Suppressor macrophage treated with lipopolysaccharide for 1 hour (primary cell): ENCODE data around the gene TOR1B.
"Not testable (repeated sequence)": the region's sequence is repeated elsewhere in the genome, so short reads cannot be mapped to it uniquely, and the experiment has no call there.

Source experiments
- DNase-seq, 3 donors: peaks; one replicate each; pipeline ENCODE4 v3.0.0-alpha.2; 2020 to 2022

Gene TOR1B, protein sequence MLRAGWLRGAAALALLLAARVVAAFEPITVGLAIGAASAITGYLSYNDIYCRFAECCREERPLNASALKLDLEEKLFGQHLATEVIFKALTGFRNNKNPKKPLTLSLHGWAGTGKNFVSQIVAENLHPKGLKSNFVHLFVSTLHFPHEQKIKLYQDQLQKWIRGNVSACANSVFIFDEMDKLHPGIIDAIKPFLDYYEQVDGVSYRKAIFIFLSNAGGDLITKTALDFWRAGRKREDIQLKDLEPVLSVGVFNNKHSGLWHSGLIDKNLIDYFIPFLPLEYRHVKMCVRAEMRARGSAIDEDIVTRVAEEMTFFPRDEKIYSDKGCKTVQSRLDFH

DNA sequence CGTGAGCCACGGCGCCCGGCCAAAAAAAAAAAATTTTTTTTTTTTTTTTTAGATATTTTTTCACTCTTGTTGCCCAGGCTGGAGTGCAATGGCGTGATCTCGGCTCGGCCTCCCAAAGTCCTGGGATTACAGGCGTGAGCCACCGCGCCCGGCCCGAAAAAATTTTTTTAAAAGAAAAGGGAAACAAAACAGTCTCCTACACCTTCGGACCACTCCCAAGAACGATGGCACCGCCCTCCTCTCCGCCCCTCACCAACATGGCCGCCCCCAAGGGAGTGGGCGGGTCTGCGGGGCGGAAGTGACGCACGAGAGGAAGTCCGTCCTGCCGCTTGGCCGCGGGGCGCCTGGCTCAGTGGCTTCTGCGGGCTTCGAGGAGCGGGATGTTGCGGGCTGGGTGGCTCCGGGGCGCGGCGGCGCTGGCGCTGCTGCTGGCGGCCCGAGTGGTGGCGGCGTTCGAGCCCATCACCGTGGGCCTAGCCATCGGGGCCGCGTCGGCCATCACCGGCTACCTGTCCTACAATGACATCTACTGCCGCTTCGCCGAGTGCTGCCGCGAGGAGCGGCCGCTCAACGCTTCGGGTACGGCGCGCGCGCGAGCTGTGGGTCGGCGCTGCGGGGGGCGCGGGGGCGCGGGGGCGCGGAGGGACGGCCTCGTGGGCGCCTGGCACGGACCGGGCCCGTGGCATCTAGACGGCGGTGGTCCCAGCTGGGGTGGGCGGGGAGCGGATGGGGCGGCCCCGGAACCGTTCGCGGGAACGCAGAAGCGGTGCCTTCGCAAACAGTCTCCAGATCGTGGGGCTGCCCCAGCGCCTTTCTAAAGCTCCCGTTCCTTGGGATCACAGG, at the start of gene TOR1B:
TOR1B (plus strand) TSS at position 352 of the 843 bp plus-strand sequence; CDS start at position 381, 29 bp downstream.
- DNase-seq: peak; percentile 97 to 98 (median 98)

DNA sequence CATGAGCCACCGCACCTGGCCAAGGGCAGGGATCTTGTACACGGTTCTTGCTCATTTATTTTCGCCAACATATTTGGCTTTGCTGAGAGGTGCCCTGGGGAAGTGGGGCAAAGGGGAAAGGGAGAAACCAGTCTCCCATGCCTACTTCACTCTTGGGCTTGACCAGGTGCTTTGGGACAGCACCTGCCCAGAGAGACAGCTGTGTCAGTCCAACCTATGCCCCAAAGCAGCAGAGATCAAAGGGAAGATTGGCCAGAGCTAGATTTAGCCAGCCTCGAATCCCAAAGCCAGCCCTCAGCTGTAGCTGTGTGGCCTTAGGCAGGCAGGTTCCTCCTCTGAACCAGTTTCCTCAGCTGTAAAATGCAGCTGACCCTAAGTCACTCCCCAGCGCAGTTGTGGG, 47.8 kb upstream of the TOR1B start:
- DNase-seq: no peak

DNA sequence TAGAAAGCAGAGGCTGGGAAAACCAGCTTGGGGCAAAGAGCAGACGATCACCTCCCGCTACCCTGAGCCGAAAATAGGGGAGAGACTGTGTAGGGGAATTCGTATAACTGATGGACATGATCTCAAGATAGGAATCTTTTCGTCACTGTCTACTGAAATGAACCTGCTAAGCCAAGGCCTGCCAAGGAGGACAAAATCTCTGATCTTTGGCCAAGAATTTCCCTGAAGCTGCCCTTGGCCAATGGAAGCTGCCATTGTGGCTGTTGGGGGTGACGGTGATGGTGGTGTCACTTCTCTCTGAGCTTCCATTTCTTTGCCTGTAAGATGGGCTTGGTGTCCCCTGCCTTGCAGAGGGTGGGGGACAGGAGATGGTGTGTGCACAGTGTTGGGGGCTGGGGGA, 46.8 kb upstream of the TOR1B start:
- no peak for DNase-seq

DNA sequence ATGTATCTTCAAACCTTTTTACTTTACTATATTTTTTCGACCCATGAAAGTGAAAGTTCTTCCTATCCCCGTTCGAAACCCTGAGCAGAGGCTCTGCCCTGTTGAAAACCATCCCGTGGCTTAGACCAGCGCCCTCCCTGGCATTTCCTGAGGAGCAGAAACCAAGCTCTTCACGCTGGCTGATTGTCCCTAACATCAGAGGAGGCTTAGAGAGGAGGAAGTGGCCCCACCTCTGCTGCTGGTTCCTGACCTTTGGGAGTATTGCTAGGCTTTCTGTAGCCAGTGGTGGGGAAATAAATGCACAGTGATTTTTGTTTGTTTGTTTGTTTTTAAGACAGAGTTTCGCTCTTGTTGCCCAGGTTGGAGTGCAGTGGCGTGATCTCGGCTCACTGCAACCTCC, 45.9 kb upstream of the TOR1B start:
- peak; percentile 73 to 80 (median 78) for DNase-seq

DNA sequence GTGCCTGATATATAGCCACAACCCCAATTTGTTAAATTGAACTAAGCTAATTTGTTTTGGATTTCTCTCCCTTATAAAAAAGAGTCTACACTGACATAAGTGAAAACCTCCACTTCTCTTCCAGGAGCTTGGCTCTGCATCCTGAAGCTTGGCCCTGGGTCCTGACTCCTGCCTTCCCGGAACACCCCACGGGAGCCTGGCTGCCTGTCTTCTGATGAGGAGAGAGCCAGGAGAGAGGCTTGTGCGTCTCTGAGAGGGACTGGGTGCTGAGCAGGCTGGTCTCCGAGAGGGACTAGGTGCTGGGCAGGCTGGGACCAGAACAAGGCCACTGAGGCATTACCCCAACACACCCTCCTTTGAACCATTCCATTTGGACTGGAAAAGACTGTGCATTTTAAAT, 43.7 kb upstream of the TOR1B start:
- DNase-seq: no peak

DNA sequence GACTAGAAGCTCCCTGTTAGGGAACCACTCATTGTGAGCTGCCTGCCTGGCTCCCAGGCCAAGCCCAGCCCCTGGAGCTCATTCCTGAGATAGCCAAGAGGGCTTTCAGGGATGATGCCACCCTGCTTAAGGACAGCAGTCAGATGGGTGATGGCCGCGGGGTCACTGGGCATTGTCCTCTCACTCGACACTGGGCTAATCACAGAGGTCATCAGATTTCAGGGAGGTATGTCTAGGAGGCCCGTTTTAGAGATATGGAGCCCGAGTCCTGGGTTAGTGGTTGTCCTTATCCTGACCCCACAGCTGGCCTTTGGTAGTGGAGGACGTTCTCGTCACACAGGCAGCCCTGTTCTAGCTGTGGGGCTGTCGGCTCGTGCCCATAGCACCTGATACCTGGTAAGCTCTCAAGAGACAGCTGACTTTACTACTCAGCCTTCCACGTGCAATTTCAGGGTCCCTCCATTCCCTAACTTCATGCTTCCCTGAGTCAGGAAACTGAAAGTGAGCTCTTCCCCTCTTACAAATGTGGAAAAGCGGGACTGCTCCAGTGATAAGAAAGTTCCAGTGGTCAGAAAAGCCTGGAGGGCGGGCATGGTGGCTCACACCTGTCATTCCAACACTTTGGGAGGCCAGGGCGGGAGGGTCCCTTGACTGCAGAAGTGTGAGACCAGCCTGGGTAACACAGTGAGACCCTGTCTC, 43.0 kb upstream of the TOR1B start:
- no peak for DNase-seq

DNA sequence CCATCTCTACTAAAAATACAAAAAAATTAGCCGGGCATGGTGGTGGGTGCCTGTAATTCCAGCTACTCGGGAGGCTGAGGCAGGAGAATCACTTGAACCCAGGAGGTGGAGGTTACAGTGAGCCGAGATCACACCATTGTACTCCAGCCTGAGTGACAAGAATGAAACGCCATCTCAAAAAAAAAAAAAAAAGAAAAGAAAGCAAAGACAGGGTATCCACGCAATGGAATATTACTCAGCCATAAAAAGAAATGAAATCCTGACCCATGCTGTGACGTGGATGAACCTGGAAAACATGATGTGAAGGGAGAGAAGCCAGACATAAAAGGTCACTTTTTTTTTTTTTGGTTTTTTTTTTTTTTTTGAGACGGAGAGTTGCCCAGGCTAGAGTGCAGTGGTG, 42.2 kb upstream of the TOR1B start:
- not testable (repeated sequence) for DNase-seq

DNA sequence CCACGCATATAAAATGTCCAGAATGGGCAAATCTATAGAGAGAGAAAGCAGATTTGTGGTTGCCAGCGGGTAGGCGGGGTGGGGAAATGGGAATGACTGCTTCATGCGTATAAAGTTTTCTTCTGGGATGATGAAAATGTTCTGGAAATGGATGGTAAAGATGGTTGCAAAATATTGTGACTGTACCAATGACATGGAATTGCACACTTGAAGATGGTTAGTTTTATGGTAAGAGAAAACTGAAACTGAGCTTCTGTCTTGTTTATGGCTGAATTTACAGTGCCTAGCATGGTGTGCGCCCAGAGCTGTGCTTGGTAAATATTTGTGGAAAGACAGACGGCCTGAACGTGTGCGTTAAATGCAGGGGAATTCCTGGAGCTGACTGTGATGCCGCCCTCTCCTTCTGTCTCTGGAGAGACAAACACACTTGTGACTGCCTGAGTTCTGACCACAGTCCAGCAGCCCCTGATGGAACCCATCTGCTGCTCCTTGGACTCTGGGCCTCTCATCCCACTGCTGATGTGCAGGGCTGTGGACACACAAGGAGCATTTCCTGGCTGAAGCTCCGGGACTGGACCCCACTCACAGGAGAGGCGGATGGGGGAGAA, 41.6 kb upstream of the TOR1B start:
- DNase-seq: peak; percentile 36 to 41 (median 41)

DNA sequence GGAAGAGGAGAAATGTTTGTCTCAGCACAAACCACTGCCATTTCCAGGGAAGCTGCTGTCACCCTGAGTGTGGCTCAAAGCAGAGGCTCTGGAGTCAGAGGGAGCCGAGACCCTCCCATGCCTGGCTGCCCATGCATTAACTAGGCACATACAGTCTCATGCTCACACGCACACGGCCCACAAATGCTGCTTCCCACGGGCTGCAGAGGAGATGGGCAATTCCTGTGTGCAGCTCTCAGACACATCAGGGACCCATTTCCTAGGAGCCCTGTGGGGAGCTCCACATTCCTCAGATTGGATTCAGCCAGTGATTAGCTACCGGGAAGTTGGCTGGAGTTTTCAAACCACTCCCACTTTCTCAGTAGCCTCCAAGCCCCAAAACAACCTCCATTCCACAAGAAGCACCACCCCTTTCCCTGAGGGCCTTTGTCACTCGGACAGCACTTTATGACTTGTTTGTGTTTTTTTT, 41.0 kb upstream of the TOR1B start:
- no peak for DNase-seq

DNA sequence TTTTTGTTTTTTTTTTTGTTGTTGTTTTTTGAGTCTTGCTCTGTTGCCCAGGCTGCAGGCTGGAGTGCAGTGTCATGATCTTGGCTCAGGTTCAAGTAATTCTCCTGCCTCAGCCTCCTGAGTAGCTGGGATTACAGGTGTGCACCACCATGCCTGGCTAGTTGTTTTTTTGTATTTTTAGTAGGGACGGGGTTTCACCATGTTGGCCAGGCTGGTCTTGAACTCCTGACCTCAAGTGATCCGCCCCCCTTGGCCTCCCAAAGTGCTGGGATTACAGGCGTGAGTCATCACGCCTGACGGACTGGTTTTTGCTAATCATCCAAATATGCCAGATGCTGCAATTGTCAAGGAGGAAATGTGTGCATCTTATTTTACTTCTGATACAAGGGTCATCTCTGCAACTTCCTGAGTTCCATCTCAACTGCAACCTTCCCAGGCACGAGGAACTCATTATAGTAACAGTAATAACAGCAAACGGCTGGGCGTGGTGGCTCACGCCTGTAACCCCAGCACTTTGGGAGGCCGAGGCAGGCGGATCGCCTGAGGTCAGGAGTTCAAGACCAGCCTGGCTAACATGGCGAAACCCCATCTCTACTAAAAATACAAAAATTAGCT, 40.5 kb upstream of the TOR1B start:
- DNase-seq: peak; percentile 82 to 92 (median 88)

DNA sequence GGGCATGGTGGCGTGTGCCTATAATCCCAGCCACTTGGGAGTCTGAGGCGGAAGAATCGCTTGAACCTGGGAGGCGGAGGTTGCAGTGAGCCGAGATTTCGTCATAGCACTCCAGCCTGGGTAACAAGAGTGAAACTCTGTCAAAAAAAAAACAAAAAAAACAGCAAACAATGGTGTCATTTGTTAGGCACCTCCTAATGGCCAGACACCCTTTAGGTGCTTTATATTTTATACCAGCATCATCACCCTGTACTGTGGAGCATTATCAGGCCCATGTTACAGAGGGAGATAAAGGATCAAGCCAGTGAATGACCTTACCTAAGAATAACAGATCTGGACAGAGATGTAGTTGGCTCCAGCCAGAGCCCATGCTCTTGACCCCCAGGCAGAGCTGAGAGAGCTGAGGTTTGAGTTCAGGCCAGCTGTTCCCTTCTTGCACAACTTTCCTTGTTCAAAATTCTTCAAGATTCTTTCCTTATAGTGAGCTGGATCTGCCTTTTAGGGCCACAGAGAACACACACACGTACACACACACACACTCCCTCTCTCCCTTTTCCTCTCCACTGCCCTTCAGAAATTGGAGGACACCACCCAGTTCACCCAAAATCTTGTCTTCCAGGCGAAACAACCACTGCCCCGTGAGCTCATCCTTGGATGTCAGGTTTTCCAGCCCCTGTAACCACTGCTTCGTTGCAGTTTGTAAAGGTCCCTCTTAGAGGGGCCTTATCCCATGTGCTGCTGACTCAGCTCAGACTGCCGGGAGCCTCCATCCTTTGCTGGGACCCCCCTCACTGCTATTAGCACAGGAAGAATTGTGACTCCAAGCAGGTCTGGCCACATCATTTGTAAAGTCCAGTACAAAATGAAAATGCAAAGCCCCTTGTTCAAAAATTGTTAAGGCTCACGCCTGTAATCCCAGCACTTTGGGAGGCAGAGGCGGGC, 39.7 kb upstream of the TOR1B start:
- DNase-seq: peak; percentile 33 to 54 (median 38)

DNA sequence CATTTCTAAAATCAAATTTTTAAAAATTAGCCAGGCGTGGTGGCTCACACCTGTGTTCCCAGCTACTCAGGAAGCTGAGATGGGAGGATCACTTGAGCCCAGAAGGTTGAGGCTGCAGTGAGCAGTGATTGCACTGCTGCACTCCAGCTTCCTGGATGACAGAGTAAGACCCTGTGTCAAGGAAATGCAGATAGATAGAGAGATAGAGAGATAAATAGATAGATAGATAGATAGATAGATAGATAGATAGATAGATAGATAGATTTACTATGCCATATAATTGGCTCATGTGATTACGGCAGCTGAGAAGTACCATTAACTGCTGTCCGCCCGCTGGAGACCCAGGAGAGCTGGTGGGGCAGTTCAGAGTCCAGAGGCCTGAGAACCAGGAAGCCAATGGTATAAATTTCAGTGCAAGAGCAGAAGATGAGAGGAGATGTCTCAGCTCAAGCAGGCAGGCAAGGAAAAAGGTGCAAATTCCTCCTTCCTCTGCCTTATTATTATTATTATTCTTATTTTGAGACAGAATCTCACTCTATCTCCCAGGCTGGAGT, 37.1 kb upstream of the TOR1B start:
- no peak for DNase-seq

DNA sequence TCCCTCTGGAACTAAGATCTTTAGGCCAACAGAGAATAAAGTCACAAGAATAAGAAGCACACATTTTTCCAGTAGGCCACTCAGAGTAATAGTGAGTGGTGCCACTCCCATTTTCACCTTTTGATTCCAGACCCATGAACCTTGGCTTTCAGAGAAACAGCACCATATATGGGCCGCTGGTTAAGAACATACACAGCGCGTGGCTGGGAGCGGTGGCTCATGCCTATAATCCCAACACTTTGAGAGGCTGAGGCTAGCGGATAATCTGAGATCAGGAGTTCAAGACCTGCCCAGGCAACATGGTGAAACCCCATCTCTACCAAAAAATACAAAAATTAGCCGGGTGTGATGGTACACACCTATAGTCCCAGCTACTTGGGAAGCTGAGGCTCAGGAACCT, 34.5 kb upstream of the TOR1B start:
- no peak for DNase-seq

DNA sequence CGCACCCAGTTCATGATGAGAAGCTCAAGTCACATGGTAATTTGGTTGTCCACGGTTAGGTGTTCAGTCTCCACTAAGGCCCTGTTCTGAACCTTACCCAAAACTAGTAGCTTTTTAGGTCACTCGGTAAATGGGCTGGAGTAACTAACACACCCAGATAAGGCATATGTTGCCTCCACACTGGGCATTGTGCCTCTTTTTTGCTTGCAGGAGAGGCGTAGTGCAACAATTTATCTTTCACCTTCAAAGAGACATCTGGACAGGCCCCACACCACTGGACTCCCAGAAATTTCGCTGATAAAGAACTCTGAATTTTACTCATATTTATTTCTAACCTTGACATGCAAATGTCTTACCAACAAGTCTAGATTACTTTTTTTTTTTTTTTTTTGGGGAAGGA, 33.3 kb upstream of the TOR1B start:
- no peak for DNase-seq

DNA sequence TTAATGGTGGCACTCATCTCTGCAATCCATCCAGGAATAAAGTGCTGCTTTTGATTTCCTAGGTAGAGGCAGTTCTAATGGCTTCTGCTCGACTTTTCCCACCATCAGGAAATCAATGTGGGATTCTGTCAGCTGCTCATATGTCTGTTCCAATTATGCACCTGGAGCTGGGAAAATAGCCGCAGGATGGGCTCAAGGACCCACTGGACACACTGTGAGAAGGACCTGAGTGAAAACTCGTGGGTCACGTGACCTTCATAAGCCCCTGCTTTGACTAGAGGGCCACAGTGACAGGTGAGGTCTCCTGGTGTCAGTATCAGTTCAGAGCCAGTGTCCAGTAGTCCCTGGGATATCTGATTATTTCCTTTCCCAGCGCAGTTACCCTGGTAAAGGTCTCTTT, 32.2 kb upstream of the TOR1B start:
- DNase-seq: no peak

DNA sequence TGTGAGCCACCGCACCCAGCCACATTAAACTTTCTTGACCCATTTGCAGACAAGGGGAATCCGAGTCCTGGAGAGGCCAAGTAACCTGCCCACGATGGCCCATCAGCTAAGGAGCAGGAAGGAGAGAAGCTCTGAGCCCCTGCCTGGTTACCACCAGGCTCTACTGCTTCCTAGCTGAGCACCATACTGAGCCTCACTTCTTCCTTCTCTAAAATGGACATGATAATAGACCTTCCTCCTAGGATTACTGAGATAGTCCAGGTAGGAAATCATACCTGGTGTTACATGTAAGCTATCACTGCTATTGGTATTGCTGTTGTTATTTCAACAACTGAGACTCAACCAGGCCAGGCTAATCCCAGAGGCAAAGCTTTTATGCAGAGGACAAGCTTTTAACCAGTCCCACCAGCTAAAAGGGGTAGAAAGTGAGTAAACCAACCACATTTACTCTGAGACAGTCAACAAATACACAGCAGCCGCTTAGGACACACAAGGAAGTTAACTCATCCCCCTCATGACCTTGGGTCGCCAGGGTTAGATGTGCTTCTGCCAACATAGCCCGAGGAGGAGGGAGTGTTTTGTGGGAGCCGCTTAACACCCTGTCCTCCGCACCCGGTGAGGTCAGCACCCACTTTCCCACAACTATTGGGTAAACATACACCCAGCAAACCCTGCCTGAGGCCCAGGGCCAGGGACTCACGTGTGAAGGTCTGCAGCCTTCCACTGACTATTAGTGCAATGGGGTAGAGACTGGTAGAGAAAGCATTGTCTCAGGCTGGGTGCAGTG, 29.5 kb upstream of the TOR1B start:
- peak; percentile 95 to 97 (median 96) for DNase-seq

DNA sequence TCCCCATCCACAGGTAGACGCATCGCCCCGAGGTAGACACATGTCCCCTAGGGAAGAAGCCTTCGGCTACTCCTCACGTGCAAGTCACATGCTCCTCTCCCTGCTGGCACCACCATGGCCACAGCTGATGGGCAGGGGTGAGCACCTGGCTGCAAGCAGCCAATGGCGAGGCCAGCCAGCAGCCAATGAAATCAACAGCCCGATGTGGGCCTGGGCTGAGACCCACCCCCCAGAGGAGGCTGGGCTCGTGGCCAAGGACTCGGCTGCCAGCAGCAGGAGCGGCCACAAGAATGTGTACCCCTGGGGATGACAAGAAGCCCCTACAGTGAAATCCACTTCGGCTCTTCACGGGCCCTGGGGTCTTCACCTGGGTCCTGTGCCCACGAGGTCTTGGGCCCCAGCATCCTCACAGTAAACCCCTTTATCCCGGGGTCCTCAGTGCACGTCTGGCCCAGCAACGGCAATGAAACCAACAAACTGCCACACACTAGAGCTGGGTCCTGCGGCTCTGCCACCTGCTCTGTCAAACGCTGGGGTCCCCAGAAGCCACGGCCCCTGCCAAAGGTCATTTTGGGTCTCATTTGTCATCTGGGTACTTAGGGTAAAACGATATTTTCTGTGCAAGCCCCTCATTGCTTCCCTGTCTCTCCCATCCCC, 28.1 kb upstream of the TOR1B start:
- DNase-seq: no peak

DNA sequence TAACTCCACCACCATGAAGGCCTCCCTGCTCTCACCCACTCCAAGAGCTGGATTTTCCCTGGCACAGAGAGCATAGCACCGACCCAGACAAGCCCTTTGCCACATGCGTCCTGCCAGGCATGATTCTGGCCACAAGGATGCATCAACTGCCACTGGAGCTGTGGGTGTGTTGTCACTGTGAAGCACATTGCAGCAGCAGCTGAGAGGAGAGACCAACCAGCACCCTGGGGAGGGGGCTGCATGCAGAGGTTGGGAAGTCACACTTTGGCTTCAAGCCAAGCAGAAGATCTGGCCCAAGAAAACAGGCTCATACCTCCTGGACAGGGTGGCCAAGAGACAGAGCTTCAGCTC, 27.6 kb upstream of the TOR1B start:
- peak; percentile 32 to 37 (median 36) for DNase-seq

DNA sequence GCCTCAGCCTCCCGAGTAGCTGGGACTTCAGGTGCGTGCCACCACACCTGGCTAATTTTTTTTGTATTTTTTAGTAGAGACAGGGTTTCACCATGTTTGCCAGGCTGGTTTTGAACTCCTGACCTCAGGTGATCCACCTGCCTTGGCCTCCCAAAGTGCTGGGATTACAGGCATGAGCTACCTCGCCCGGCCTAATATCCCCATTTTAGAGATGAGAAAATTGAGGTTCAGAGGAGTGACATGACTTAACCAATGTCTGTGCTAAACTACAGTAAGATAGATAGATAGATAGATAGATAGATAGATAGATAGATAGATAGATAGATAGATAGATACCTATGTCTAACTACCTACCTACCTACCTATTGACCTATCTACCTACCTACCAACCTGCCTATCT, 26.9 kb upstream of the TOR1B start:
- not testable (repeated sequence) for DNase-seq

DNA sequence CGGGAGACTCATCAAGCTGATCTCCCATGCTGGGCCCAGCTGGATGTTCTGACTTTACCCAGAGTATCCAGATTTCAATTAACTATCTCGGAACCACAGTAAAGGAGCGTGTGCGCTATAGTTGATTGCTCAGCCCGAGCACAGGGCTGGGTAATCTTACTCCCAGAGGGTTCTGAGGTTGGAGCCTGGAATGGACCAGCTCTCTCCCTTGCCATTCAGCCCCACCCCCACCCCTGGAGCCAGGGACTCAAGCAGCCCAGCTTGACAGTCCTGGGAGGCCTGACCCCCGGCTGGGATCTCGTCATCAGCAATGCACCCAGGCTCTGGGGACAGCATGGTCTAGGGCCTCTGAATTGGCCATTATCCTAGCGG, 26.4 kb upstream of the TOR1B start:
- no peak for DNase-seq
